ENCODE measurements around the gene EIF3K. TPM values are rescaled to one million over a fixed set of nuclear protein-coding genes. Genes with fewer than 3 reads are reported as not detected.

EIF3K gene
- polyA plus RNA-seq, 1 donor: 381 TPM

- DNase-seq: no peak
Measured at GRCh38 chr19:38650172-38650775, 31.3 kb downstream of the EIF3K start.

- no peak for DNase-seq
Measured at GRCh38 chr19:38650911-38651584, 32.1 kb downstream of the EIF3K start.

GRCh38 chr19:38653028-38653571 lies 34.1 kb downstream of the EIF3K start:
- no peak for DNase-seq

- DNase-seq: no peak
Measured at GRCh38 chr19:38654628-38655055, 35.7 kb downstream of the EIF3K start.

GRCh38 chr19:38655148-38655824 lies 36.3 kb downstream of the EIF3K start:
- no peak for DNase-seq

- DNase-seq: no peak
Measured at GRCh38 chr19:38656171-38656981, 37.4 kb downstream of the EIF3K start.

- DNase-seq: no peak
Measured at GRCh38 chr19:38657633-38658222, 38.7 kb downstream of the EIF3K start.

GRCh38 chr19:38658462-38659306 lies 39.7 kb downstream of the EIF3K start:
- peak; percentile 62 for DNase-seq

GRCh38 chr19:38660724-38661123 lies 41.7 kb downstream of the EIF3K start:
- no peak for DNase-seq

GRCh38 chr19:38661136-38661535 lies 42.1 kb downstream of the EIF3K start:
- no peak for DNase-seq

- DNase-seq: no peak
Measured at GRCh38 chr19:38661996-38662395, 43.0 kb downstream of the EIF3K start.

- no peak for DNase-seq
Measured at GRCh38 chr19:38662537-38663155, 43.7 kb downstream of the EIF3K start.

- DNase-seq: no peak
Measured at GRCh38 chr19:38663156-38663651, 44.2 kb downstream of the EIF3K start.

- DNase-seq: no peak
Measured at GRCh38 chr19:38663957-38664502, 45.0 kb downstream of the EIF3K start.

- no peak for DNase-seq
Measured at GRCh38 chr19:38664503-38665211, 45.7 kb downstream of the EIF3K start.

GRCh38 chr19:38665219-38665931 lies 46.4 kb downstream of the EIF3K start:
- no peak for DNase-seq

GRCh38 chr19:38665950-38666662 lies 47.1 kb downstream of the EIF3K start:
- no peak for DNase-seq

All from hindlimb muscle (tissue), 1 donor.